GM12873 (cell line): ENCODE data around the gene MGAT1.

Source experiments
- TF ChIP-seq, protein P1 (sequence below): IDR thresholded peaks from 2 replicates; pipeline ENCODE4 v1.5.1; 2012; ENCODE audit warnings: low read depth, mild to moderate bottlenecking, moderate library complexity, low read length, control low read depth; ENCODE audit not compliant: insufficient read depth; ENCODE audit errors: missing control alignments

The MGAT1 gene

DNA sequence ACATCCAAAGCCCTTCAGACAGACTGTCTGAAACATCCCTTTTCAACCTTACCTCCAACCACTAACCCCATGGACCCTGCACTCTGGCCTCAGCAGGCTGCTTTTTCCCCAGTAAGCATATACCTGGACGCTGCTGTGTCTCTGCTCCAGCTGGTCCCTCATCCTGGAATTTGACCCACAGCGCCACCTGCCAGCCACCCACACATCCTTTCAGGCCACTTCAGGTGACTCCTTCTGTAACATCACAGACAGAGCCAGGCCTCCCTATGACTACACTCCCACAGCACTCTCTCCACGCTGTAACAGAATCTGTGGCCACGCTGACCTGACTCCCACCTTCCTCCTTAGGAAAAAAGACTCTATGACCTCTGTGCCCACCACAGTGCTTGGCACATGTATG lies 3.4 kb downstream of the MGAT1 start:
- TF ChIP-seq, protein P1, sequence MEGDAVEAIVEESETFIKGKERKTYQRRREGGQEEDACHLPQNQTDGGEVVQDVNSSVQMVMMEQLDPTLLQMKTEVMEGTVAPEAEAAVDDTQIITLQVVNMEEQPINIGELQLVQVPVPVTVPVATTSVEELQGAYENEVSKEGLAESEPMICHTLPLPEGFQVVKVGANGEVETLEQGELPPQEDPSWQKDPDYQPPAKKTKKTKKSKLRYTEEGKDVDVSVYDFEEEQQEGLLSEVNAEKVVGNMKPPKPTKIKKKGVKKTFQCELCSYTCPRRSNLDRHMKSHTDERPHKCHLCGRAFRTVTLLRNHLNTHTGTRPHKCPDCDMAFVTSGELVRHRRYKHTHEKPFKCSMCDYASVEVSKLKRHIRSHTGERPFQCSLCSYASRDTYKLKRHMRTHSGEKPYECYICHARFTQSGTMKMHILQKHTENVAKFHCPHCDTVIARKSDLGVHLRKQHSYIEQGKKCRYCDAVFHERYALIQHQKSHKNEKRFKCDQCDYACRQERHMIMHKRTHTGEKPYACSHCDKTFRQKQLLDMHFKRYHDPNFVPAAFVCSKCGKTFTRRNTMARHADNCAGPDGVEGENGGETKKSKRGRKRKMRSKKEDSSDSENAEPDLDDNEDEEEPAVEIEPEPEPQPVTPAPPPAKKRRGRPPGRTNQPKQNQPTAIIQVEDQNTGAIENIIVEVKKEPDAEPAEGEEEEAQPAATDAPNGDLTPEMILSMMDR: peak; percentile 29

DNA sequence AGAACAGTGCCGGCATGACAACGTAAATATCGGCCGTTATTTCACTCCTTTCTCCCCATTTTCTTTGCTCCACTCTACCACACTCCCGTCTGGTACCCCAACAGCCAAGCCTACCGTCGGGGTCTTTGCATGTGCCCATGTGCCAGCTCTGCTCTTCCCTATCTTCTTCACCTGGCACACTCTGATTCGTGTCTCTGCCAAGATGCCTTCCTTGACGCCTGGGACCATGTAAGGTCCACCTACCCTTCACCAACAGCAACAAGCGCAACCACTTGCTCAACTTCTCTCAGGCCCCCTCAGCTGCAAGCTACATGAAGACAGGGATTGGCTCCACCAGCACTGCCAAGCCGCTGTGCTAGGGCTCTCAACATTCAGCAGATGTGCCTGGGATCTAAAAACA lies 4.4 kb downstream of the MGAT1 start:
- TF ChIP-seq, protein P1: no peak

DNA sequence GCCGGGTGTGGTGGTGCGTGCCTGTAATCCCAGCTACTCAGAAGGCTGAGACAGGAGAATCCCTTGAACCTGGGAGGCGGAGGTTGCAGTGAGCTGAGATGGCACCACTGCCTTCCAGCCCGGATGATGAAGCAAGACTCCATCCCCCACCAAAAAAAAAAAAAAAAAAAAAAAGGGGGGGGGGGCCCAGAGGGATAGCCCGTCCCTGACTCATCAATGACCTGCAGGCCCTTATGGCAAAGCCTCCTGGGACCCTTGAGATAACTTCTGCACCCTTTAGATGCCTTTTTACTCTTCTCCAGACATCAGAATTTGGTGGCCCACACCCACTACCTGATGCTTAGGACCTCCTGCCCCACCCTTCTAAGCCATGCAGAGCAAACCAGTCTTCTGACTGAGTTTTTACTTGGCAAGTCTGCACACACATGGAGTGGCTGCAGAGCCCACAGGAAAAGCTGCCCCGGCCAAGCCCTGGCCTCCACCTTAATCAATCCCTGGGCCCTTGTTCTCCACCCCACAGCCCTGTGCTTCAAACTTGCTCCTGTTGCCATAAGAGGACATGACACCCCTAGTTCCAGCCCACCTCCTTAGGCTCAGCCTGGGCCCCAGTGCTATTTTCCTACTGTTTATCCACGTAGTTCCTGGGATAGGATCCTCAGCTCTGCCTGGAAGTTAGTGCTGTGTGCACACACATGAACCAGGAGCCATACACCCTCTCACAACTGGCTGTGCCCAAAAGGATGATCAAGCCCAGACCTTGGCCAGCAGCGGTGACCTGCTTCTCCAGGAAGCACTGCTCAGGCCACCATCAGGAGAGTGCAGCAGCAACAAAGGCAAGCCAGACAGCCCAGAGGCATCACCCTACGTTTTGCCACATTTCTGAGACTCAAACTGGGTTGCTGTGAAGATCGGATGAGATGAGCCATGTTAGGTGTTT lies 5.1 kb downstream of the MGAT1 start:
- TF ChIP-seq, protein P1: no peak

DNA sequence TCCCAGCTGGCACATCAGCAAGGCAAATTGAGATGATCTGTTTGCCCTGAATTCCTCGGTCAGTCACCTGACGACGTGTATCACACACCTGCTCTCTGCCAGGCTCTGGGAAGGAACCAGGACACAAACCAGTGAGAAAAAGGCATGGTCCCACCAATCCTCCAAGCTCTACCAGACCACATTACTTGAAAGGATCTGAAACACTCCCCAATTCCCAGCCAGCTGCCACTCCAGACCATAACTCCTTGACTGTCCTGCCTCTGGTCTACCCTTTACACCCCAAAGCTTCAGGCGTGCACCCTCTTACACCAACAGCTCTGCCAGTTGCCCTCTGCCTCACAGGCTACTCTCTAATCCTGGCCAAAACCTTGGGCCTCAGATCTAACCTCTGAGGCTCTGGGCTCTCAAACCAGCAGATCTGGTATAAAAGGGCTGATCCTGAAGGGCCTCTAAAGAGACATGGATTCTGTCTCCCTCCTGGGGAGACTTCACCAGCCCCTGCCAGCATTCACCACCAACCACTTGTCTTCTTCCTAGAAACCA lies 6.8 kb downstream of the MGAT1 start:
- TF ChIP-seq, protein P1: no peak

DNA sequence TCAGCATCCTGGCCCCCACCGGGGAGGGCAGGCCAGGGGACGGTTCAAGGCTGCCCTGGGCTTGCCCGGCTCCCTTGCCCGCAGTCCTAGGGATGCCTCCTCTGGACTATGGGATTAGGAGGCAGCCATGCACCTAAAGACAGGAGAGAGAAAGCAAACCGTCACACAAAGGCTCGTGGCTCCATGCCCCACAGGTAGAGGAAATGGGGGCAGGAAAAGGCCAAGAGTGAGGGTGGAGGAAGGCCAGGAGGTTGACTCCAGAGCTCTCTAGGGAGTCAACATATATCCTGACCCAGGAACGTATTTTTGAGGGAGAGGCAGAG lies 9.7 kb downstream of the MGAT1 start:
- TF ChIP-seq, protein P1: no peak

DNA sequence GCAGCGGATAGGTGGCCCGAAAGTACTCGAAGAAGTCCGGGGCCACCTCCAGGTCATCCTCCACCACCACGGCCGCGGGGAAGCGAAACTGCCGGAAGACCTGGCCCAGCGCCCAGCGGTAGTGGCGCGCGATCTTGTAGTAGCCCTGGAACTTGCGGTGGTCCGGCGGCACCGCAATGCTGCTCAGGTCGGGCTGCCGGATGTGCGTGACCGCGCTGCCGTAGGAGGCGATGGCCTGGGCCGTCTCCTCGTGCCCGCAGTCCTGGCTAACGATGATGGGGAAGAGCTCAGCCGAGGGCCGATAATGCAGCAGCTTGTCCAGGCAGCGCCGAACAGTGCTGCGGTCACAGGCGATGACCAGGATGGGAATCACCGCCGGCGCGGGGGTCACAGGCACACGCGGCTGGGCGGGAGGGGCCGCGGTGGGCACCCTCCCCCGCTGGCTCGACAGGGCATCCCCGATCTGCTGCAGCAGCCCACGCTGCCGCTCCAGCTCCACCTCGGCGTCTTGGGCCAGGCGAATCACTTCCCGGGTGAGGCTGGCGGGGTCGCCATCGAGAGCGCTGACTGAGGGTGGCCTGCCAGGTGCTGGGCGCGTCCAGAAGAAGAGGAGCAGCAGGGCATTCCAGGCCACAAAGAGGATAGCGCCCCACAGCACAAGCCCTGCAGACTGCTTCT lies 10.2 kb downstream of the MGAT1 start:
- TF ChIP-seq, protein P1: no peak

DNA sequence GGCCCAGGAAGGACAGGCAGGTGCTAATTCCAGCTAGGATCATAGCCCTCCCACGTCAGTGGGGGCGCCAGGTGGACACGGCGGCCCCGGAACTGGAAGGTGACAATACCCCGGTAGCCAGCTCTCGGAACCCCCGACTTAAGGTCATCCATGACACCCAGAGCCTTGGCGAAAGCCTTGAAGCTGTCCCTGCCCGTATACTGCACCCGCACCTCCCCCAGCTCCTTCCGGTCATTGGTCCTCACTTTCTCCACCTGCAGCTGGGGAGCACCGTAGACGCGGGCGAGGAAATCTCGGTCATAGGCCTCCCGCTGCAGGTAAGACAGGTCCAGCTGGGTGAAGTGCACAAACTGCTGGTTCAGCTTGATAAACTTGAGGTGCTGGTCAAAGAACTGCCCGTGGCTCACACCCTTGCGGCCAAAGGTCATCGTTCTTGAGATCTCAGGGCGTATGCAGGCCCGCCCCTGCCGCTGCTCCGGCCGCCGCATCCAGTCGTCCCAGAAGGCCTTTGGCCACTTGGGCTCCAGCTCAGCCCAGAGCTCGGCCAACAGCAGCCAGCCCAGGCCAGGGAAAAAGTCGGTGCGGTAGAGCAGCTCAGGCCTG lies 10.9 kb downstream of the MGAT1 start:
- TF ChIP-seq, protein P1: no peak
